ENCODE measurements around the gene PTPN9.

GRCh38 chr15:75606711-75607699 lies 27.9 kb upstream of the PTPN9 start:
- TF ChIP-seq CTCF (IDR thresholded peaks at IDR 0.05) (no peak), EP300 (IDR thresholded peaks at IDR 0.05) (no peak)

All from suprapubic skin (tissue), 3 donors.